ENCODE results near the gene PTPRN2.

- TF ChIP-seq CTCF (conservative IDR thresholded peaks at IDR 0.05 in 1 of 2, IDR thresholded peaks at IDR 0.05 in 1 of 2; ENCODE audit: extremely low read depth in 1 of 2, insufficient read depth in 1 of 2, low read depth in 1 of 2, low read length in 2 of 2) (no peak), EZH2 (IDR thresholded peaks at IDR 0.05; ENCODE audit: borderline replicate concordance, low read length) (no peak)
These were observed 1057.7 kb downstream of the PTPRN2 start for GRCh38 chr7:157529768-157530560.

Measured in mammary epithelial cell (primary cell).